Hindlimb muscle (tissue), 1 donor: ENCODE data around the gene SLC22A12. TPM values are rescaled to one million over a fixed set of nuclear protein-coding genes. Genes with fewer than 3 reads are reported as not detected.
"Not testable (repeated sequence)": the region's sequence is repeated elsewhere in the genome, so short reads cannot be mapped to it uniquely, and the experiment has no call there.

Experiments
- DNase-seq: peaks from one replicate; pipeline ENCODE4 v3.0.0-alpha.2; 2013
- polyA plus RNA-seq: library from polyadenylated mRNA; unstranded; fragments of 120-200 nt; gene quantifications from one replicate; pipeline ENCODE4 v1.2.1, GENCODE V29; 2013; ENCODE audit not compliant: insufficient read length

Gene SLC22A12
- polyA plus RNA-seq = not detected

GRCh38 chr11:64590763-64591221 is at the start of gene SLC22A12:
Gene SLC22A12 (plus strand): TSS chr11:64591220. CDS start chr11:64591557, 337 bp downstream.
- DNase-seq = no peak

GRCh38 chr11:64542172-64543125 is 48.6 kb upstream of the SLC22A12 start:
- DNase-seq = no peak

- no peak for DNase-seq
These were observed 47.2 kb upstream of the SLC22A12 start for GRCh38 chr11:64543818-64544217.

GRCh38 chr11:64544616-64545296 is 46.3 kb upstream of the SLC22A12 start:
- DNase-seq = no peak

GRCh38 chr11:64545619-64546018 is 45.4 kb upstream of the SLC22A12 start:
- no peak for DNase-seq

- no peak for DNase-seq
These were observed 44.8 kb upstream of the SLC22A12 start for GRCh38 chr11:64546176-64546575.

- no peak for DNase-seq
These were observed 44.4 kb upstream of the SLC22A12 start for GRCh38 chr11:64546600-64546999.

- no peak for DNase-seq
These were observed 41.1 kb upstream of the SLC22A12 start for GRCh38 chr11:64549969-64550368.

- DNase-seq = peak; percentile 69
These were observed 37.3 kb upstream of the SLC22A12 start for GRCh38 chr11:64553554-64554201.

- no peak for DNase-seq
These were observed 34.8 kb upstream of the SLC22A12 start for GRCh38 chr11:64556044-64556720.

GRCh38 chr11:64556721-64557250 is 34.2 kb upstream of the SLC22A12 start:
- no peak for DNase-seq

GRCh38 chr11:64558065-64558745 is 32.8 kb upstream of the SLC22A12 start:
- no peak for DNase-seq

- no peak for DNase-seq
These were observed 32.2 kb upstream of the SLC22A12 start for GRCh38 chr11:64558869-64559268.

- DNase-seq = no peak
These were observed 31.5 kb upstream of the SLC22A12 start for GRCh38 chr11:64559351-64560138.

GRCh38 chr11:64560139-64560771 is 30.8 kb upstream of the SLC22A12 start:
- no peak for DNase-seq

GRCh38 chr11:64560941-64561340 is 30.1 kb upstream of the SLC22A12 start:
- no peak for DNase-seq

GRCh38 chr11:64561429-64561828 is 29.6 kb upstream of the SLC22A12 start:
- DNase-seq = not testable (repeated sequence)

- no peak for DNase-seq
These were observed 28.9 kb upstream of the SLC22A12 start for GRCh38 chr11:64561984-64562722.

- DNase-seq = no peak
These were observed 28.2 kb upstream of the SLC22A12 start for GRCh38 chr11:64562723-64563351.
